SJSA1 (cell line): Measurements from ENCODE around the gene SPATA33. TPM values are rescaled to one million over a fixed set of nuclear protein-coding genes. Genes with fewer than 3 reads are reported as not detected.
"Not testable (repeated sequence)": the region's sequence is repeated elsewhere in the genome, so short reads cannot be mapped to it uniquely, and the experiment has no call there.

ENCODE experiments used
- DNase-seq, 2 experiments: peaks; one replicate each; pipeline ENCODE4 v3.0.0-alpha.2; 2015 to 2020; ENCODE audit warnings: low spot score in 2 of 2, low read depth in 1 of 2
- H3K27ac ChIP-seq: fragments of 250-450 bp; sonication (Bioruptor Pico); 2 replicates; pipeline ENCODE4 v1.5.1; 2020; ENCODE audit warnings: mild to moderate bottlenecking, moderate library complexity
- H3K27me3 ChIP-seq: fragments of 250-450 bp; sonication (Bioruptor Pico); replicated peaks from 2 replicates; pipeline ENCODE4 v1.5.1; 2020; ENCODE audit warnings: mild to moderate bottlenecking, moderate library complexity
- H3K36me3 ChIP-seq: fragments of 250-450 bp; sonication (Bioruptor Pico); 2 replicates; pipeline ENCODE4 v1.5.1; 2020; ENCODE audit warnings: mild to moderate bottlenecking
- H3K4me1 ChIP-seq: fragments of 250-450 bp; sonication (Bioruptor Pico); replicated peaks from 2 replicates; pipeline ENCODE4 v1.6.1; 2021; ENCODE audit warnings: mild to moderate bottlenecking
- H3K4me3 ChIP-seq: fragments of 250-450 bp; sonication (Bioruptor Pico); 2 replicates; pipeline ENCODE4 v1.5.1; 2020; ENCODE audit warnings: mild to moderate bottlenecking
- H3K9me3 ChIP-seq: fragments of 250-450 bp; sonication (Bioruptor Pico); replicated peaks from 2 replicates; pipeline ENCODE4 v1.5.1; 2020; ENCODE audit warnings: mild to moderate bottlenecking
- total RNA-seq: library from RNA; depleted of rRNA; stranded (reverse); fragments of >200 nt; shearing (Covaris generic); gene quantifications from 2 replicates; pipeline ENCODE4 v1.2.3, GENCODE V29; 2014

Gene SPATA33
- total RNA-seq, 1 experiment from 2014 or later = 8.3 TPM

GRCh38 chr16:89661215-89661614 lies 3.6 kb downstream of the SPATA33 start:
- H3K27me3 ChIP-seq = no peaks in the 10 kb centered on the region
- DNase-seq = no peak
- H3K4me1 ChIP-seq = peaks cover 11% of the 10 kb centered on the region
- H3K4me3 ChIP-seq = no peak overlapping the region
- H3K9me3 ChIP-seq = no peaks in the 10 kb centered on the region
- peaks cover 70% of the 10 kb centered on the region for H3K36me3 ChIP-seq
- H3K27ac ChIP-seq = no peak overlapping the region

GRCh38 chr16:89664238-89664637 lies 6.6 kb downstream of the SPATA33 start:
- not testable (repeated sequence) for H3K4me3 ChIP-seq, H3K4me1 ChIP-seq, DNase-seq, H3K27ac ChIP-seq, H3K27me3 ChIP-seq, H3K9me3 ChIP-seq
- peaks cover 53% of the 10 kb centered on the region for H3K36me3 ChIP-seq

DNA sequence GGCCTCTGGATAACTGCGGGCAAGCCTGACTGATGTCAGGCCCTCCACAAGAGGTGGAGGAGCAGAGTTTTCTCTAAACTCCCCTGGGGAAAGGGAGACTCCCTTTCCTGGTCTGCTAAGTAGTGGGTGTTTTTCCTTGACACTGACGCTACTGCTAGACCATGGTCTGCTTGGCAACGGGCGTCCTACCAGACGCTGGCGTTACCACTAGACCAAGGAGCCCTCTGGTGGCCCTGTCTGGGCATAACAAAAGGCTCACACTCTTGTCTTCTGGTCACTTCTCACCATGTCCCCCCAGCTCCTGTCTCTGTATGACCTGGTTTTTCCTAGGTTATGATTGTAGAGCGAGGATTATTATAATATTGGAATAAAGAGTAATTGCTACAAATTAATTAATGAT lies 9.4 kb downstream of the SPATA33 start:
- H3K27ac ChIP-seq, H3K27me3 ChIP-seq, H3K4me1 ChIP-seq, H3K9me3 ChIP-seq, H3K4me3 ChIP-seq: not testable (repeated sequence)
- H3K36me3 ChIP-seq = peaks cover 26% of the 10 kb centered on the region
- peak in 1 of 2 experiments; percentile 30 for DNase-seq

DNA sequence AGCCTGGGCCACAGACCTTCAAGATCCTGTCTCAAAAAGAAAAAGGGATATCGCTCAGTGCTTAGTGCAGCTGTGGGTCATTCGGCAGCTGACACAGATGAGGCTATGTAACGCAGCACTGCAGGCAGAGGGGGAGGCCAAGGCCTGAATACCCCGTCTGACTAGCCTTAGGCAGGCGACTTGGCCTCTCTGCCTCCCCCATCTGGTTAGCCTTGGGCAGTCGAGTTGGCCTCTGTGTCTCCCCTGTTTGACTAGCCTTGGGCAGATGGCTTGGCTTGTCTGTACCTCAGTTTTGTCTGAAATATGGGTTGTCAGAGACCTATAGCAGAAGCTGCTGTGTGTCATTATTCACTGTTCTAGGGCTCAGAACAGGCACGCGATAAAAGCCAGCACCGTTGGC lies 10.0 kb downstream of the SPATA33 start:
- H3K4me1 ChIP-seq = no peaks in the 10 kb centered on the region
- no peak for DNase-seq
- no peaks in the 10 kb centered on the region for H3K9me3 ChIP-seq
- H3K36me3 ChIP-seq = peaks cover 21% of the 10 kb centered on the region
- H3K27ac ChIP-seq = no peak overlapping the region
- no peak overlapping the region for H3K4me3 ChIP-seq
- H3K27me3 ChIP-seq = no peaks in the 10 kb centered on the region

- no peak for DNase-seq
- H3K4me3 ChIP-seq = no peak overlapping the region
- no peaks in the 10 kb centered on the region for H3K4me1 ChIP-seq
- H3K9me3 ChIP-seq = no peaks in the 10 kb centered on the region
- H3K27ac ChIP-seq = no peak overlapping the region
- no peaks in the 10 kb centered on the region for H3K27me3 ChIP-seq
- peaks cover 10% of the 10 kb centered on the region for H3K36me3 ChIP-seq
These were observed 11.1 kb downstream of the SPATA33 start for GRCh38 chr16:89668790-89669158.

GRCh38 chr16:89669755-89670154 lies 12.1 kb downstream of the SPATA33 start:
- no peak for DNase-seq
- Histone ChIP-seq H3K9me3 (no peaks in the 10 kb centered on the region), H3K36me3 (peaks cover 4% of the 10 kb centered on the region), H3K27me3 (no peaks in the 10 kb centered on the region), H3K4me3 (no peak overlapping the region), H3K27ac (no peak overlapping the region), H3K4me1 (no peaks in the 10 kb centered on the region)

- Histone ChIP-seq H3K27me3 (no peaks in the 10 kb centered on the region), H3K4me1 (no peaks in the 10 kb centered on the region), H3K36me3 (no peaks in the 10 kb centered on the region; the same call in 1 of the 2 replicates), H3K27ac (no peak overlapping the region), H3K4me3 (no peak overlapping the region), H3K9me3 (no peaks in the 10 kb centered on the region)
- no peak for DNase-seq
These were observed 13.1 kb downstream of the SPATA33 start for GRCh38 chr16:89670496-89671431.

GRCh38 chr16:89671565-89671964 lies 13.9 kb downstream of the SPATA33 start:
- not testable (repeated sequence) for H3K27ac ChIP-seq, H3K4me1 ChIP-seq, H3K9me3 ChIP-seq, H3K27me3 ChIP-seq, H3K4me3 ChIP-seq, H3K36me3 ChIP-seq, DNase-seq

- Histone ChIP-seq H3K9me3 (no peaks in the 10 kb centered on the region), H3K36me3 (no peaks in the 10 kb centered on the region; the same call in 1 of the 2 replicates), H3K27me3 (no peaks in the 10 kb centered on the region), H3K4me3 (no peak overlapping the region), H3K27ac (no peak overlapping the region), H3K4me1 (no peaks in the 10 kb centered on the region)
- no peak for DNase-seq
These were observed 14.7 kb downstream of the SPATA33 start for GRCh38 chr16:89672177-89672941.

DNA sequence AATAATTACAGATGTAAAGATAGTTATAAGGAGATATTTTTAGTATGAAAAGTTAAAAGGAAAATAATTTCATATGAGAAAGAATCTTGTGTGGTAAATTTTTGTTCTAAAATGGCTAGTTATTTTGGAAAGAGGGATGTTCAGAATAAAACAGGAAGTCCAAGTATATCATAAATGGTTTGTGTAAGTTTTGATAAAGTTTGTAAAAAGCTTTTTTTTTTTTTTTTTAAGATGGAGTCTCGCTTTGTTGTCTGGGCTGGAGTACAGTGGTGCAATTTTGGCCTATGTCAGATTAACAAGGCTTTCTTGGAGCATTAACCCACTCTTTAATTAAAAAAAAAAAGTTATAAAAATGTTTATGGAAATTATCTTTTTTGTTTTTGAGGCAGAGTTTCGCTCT lies 20.6 kb downstream of the SPATA33 start:
- H3K4me1 ChIP-seq = no peaks in the 10 kb centered on the region
- no peak overlapping the region for H3K27ac ChIP-seq
- H3K9me3 ChIP-seq = peaks cover 8% of the 10 kb centered on the region; the same call in 1 of the 2 replicates
- H3K27me3 ChIP-seq = no peaks in the 10 kb centered on the region
- H3K4me3 ChIP-seq = no peak overlapping the region
- H3K36me3 ChIP-seq = no peaks in the 10 kb centered on the region
- no peak for DNase-seq

DNA sequence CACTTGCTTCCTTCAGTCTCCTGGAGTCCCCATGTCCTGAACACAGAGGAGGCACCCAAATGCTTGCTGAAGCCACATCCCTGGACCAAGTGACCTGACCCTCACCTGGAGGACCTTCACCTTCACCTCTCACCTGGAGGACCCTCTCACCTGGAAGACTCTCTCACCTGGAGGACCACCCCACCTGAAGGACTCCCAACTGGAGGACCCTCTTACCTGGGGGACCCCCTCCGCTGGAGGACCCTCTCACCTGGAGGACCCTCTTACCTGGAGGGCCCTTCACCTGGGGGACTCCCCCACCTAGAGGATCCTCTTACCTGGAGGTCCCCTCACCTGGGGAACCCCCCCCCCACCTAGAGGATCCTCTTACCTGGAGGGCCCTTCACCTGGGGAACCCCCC lies 28.3 kb downstream of the SPATA33 start:
- peaks cover 8% of the 10 kb centered on the region for H3K4me1 ChIP-seq
- peaks cover 18% of the 10 kb centered on the region for H3K36me3 ChIP-seq
- no peak overlapping the region for H3K27ac ChIP-seq
- no peaks in the 10 kb centered on the region; the same call in 1 of the 2 replicates for H3K9me3 ChIP-seq
- H3K4me3 ChIP-seq = no peak overlapping the region
- DNase-seq = no peak
- no peaks in the 10 kb centered on the region for H3K27me3 ChIP-seq

- no peaks in the 10 kb centered on the region; the same call in 1 of the 2 replicates for H3K9me3 ChIP-seq
These were observed 29.0 kb downstream of the SPATA33 start, which contains the start of gene CDK10 for GRCh38 chr16:89686520-89687091. CDK10 (plus strand) TSS chr16:89686689; CDS start chr16:89686711, 22 bp downstream.

GRCh38 chr16:89687092-89687940 lies 29.7 kb downstream of the SPATA33 start:
- peaks cover 8% of the 10 kb centered on the region for H3K4me1 ChIP-seq
- no peaks in the 10 kb centered on the region for H3K27me3 ChIP-seq
- H3K4me3 ChIP-seq = peak overlapping the region; percentile 74
- DNase-seq = peak in 1 of 2 experiments; percentile 62
- H3K36me3 ChIP-seq = peaks cover 32% of the 10 kb centered on the region
- H3K9me3 ChIP-seq = no peaks in the 10 kb centered on the region; the same call in 1 of the 2 replicates
- peak overlapping the region; percentile 57 for H3K27ac ChIP-seq

More at GRCh38 chr16:89686520-89687091, 29.0 kb downstream of the SPATA33 start, which contains the start of gene CDK10:
- H3K27ac ChIP-seq = peak within 1 kb of the TSS; percentile 57
- peaks cover 25% of the 10 kb centered on the region for H3K36me3 ChIP-seq
- H3K27me3 ChIP-seq = no peaks in the 10 kb centered on the region
- peak; percentile 91 to 94 for DNase-seq
- H3K4me3 ChIP-seq = peak within 1 kb of the TSS; percentile 74
- H3K4me1 ChIP-seq = peaks cover 8% of the 10 kb centered on the region
